ENCODE data around the gene BLOC1S3.

The BLOC1S3 gene

DNA sequence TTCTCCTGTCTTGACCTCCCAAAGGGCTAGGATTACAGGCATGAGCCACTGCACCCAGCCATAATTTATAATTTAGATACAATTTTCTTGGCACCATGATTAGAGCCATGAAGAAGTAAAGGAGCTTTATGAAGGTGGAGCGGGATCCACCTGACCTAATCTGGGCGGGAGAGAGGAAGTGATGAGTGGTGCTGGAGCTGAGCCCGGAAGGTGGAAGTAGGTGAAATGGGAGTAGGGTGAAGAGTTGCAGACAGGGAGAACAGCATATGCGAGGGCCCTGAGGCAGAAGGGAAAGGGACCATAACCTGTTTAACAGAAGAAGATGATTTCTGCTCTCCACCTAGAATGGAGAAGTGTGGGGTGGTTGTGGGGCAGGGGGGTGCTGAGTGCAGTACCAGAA, 4.2 kb downstream of the BLOC1S3 start:
- DNase-seq (ENCODE audit: low spot score), result no peak

DNA sequence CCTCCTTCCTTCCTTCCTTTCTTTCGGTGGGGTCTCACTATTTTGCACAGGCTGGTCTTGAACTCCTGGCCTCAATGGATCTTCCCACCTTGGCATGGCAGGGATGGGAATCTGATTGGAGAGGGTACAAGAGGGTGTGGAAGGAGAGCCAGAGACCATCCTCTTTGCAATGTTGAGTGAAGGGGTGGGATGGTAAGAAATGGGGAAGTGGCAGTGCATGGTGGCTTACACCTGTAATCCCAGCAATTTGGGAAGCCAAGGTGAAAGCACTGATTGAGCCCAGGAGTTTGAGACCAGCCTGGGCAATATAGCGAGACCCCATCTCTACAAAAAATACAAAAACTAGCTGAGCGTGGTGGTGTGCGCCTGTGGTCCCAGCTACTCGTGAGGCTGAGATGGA, 5.5 kb downstream of the BLOC1S3 start:
- no peak for DNase-seq (ENCODE audit: low spot score)

GRCh38 chr19:45186509-45187334, 8.1 kb downstream of the BLOC1S3 start:
- DNase-seq (ENCODE audit: low spot score), result no peak

GRCh38 chr19:45187421-45188100, 9.0 kb downstream of the BLOC1S3 start:
- DNase-seq (ENCODE audit: low spot score), result peak; percentile 73

DNA sequence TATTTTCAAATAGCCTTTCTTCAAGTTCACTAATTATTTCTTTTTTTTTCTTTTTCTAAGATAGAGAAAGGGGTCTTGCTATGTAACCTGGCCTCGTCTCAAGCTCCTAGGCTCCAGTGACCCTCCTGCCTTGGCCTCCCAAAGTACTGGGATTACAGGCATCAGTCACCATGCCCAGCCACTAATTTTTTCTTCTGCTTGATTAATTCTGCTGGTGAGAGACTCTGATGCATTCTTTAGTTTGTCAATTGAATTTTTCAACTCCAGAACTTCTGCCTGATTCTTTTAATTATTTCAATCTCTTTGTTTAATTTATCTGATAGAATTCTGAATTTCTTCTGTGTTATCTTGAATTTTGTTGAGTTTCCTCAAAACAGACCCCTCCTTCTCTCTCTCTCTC, 11.4 kb downstream of the BLOC1S3 start:
- DNase-seq (ENCODE audit: low spot score), result no peak

GRCh38 chr19:45191375-45191774, 12.8 kb downstream of the BLOC1S3 start:
- no peak for DNase-seq (ENCODE audit: low spot score)

GRCh38 chr19:45195764-45196163, 17.2 kb downstream of the BLOC1S3 start:
- DNase-seq (ENCODE audit: low spot score), result no peak

- no peak for DNase-seq (ENCODE audit: low spot score)
These were observed 22.0 kb downstream of the BLOC1S3 start for GRCh38 chr19:45200568-45200967.

- no peak for DNase-seq (ENCODE audit: low spot score)
These were observed 24.1 kb downstream of the BLOC1S3 start for GRCh38 chr19:45202637-45203036.

DNA sequence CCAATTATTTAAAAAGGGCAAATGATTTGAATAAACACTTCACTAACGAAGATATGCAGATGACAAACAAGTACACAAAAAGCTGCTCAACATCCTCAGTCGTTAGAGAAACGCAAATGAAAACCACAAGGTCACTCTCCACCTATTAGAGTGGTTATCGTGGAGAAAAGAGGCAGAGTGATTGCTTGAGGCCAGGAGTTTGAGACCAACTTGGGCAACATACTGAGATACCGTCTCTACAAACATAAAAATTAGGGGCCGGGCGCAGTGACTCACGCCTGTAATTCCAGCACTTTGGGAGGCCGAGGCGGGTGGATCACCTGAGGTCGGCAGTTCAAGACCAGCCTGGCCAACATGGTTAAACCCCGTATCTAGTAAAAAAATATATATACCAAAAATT, 27.2 kb downstream of the BLOC1S3 start:
- DNase-seq (ENCODE audit: low spot score), result no peak

- DNase-seq (ENCODE audit: low spot score), result no peak
These were observed 27.7 kb downstream of the BLOC1S3 start for GRCh38 chr19:45206328-45206727.

DNA sequence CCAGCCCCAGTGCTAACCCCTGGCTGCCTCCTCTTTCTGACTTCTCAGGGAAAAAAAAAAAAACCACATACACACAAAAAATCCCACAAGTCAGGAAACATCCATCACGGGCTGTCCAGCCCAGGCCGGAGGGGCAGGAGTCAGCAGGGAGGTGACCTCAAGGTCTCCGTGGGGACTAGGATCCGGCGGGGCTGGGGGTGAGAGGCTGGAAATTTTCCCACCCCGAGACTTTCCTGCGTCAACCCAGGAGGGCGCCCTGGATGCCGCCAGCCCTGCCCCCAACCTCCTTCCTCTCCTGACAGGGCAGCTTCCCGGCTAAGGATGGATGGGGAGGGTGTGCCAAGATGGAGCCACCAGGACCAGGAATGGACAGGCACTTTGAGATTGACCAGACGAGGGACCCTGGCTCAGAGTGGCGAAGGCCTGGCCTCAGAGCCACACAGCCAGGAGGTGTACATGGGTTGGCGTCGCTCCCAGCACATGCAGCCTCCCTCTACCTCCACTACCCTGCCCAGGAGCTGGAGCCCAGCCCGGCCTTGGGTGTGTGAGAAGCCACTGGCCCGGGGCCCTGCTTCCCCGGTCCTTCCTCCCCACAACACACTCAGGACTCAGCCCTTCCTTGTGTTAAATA, 33.3 kb downstream of the BLOC1S3 start:
- no peak for DNase-seq (ENCODE audit: low spot score)

DNA sequence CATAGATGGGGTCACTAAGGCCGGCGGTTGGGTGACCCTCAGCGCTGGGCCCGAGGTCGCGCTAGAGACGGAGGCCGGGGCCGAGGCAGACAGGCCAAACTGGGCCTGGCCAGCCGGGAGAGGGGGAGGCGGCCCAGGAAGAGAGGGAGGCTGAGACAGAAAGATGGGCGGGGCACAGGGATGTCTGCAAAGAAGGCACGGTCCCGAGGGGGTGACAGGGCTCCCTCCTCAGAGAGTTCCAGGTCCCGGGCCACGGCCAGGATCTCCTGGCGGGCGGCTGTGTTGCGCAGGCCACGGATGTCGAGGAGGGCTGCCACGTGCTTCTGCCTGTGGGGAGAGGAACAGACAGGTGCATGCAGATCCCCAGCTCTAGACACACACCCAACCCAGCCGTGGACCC, 34.4 kb downstream of the BLOC1S3 start:
- no peak for DNase-seq (ENCODE audit: low spot score)

- no peak for DNase-seq (ENCODE audit: low spot score)
These were observed 37.0 kb downstream of the BLOC1S3 start for GRCh38 chr19:45215391-45216191.

DNA sequence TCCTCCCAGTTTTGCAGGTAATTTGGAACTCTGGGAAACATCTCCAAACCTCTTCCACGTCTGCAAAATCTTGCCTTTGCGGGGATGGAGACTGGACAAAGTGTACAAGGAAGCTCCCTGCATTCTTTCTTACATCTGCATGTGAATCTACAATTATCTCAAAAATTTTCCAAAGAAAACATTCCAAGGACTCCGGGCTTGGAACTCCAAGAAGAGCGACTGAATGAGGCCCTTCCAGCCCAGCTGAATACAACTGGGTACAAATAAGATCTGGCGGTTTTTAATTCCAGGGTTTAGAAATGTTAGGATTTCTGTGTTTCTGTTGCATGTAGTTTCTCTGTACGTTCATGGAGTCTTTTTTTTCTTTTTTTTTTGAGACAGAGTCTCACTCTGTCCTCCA, 38.1 kb downstream of the BLOC1S3 start:
- no peak for DNase-seq (ENCODE audit: low spot score)

DNA sequence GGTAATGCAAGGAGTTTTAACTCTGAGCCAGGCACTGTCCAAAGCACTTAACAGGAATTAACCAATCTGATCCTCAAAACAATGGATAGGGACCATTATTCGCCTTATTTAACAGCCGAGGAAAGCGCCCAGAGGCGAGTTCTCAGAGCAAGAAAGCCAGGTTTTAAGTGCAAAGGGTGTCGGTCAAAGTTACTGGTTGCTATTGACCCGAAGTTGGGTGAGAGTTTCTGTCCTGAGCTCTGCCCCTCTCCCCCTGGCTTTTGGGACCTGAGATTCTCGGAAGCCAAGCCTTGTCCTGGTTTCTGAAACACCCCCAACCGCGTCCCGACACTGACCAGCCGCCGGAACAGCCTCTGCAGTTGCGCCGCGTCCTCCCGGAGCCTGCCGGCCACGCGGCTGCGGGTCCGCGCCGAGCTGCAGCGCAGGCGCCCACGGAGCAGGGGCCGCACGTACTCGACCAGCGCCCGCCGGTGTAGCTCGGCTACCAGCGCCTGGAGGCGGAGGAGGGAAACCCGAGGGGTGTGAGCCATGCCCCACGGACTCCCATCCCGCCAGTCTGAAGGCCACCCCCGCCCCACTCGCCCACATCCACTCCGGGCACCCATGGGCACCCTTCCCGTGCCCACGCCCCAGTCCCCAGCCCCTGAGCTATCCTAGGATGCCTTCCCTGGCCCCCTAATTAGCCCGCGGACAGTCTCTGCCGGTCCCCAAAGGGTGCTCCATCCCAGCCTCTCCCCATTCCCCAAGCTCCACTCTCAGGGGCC, 38.8 kb downstream of the BLOC1S3 start:
- no peak for DNase-seq (ENCODE audit: low spot score)

GRCh38 chr19:45217957-45218334, 39.4 kb downstream of the BLOC1S3 start:
- no peak for DNase-seq (ENCODE audit: low spot score)

- no peak for DNase-seq (ENCODE audit: low spot score)
These were observed 39.8 kb downstream of the BLOC1S3 start for GRCh38 chr19:45218426-45218825.

DNA sequence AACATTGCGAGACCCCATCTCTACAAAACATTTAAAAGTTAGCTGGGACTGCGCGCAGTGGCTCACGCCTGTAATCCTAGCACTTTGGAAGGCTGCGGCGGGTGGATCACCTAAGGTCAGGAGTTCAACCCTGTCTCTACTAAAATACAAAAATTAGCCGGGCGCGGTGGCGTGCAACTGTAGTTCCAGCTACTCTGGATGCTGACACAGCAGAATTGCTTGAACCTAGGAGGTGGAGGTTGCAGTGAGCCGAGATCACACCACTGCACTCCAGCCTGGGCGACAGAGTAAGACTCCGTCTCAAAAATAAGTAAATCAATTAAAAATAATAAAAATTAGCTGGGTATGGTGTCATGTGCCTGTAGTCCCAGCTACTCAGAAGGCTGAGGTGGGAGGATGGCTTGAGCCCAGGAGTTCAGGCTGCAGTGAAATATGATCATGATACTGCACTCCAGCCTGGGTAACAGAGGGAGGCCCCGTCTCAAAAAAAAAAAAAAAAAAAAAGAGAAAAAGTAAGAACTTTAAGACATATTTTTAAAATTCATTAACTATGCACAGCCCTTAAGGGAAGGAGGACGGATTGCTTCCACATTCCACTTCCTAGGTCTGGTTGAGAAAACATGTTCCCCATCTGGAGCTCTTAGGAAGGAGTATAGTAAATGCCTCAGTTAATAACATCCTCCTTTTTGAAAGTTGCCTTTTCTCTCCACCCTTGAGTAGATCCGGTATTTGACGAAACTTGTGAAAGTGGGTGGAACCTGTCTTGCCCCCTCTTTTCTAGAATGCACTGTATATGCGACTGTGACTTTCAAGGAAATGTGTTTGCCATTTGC, 40.5 kb downstream of the BLOC1S3 start:
- DNase-seq (ENCODE audit: low spot score), result no peak

GRCh38 chr19:45222724-45223123, 44.1 kb downstream of the BLOC1S3 start:
- DNase-seq (ENCODE audit: low spot score), result no peak

GRCh38 chr19:45223879-45224278, 45.3 kb downstream of the BLOC1S3 start:
- no peak for DNase-seq (ENCODE audit: low spot score)
